Right ventricle myocardium superior (tissue), 1 donor: Measurements from ENCODE around the gene N4BP2. TPM values are rescaled to one million over a fixed set of nuclear protein-coding genes. Genes with fewer than 3 reads are reported as not detected.

Experiments
- ATAC-seq: fragments of 200-7000 bp; cut with Tn5 transposase; one replicate; pipeline ENCODE4 v1.9.1; 2020; ENCODE audit warnings: mild to moderate bottlenecking; ENCODE audit not compliant: poor library complexity
- DNase-seq: peaks from one replicate; pipeline ENCODE4 v3.0.0-alpha.2; 2020
- intact Hi-C: fragments of 100-400 bp; cut with DNase I; formaldehyde crosslinking; loops from one replicate; pipeline ENCODE4 v1.11.2; 2022
- total RNA-seq: library from RNA; stranded (reverse); fragmentation: NEBNext Ultra II Directional; extraction: Animal tissue kit (Norgen Biotek cat#: 25700); gene quantifications from one replicate; pipeline ENCODE4 v1.2.1, GENCODE V29; 2021
- donor health status: DM: no; HTN: yes; CAD: no; lungs with severe emphysema.

Gene N4BP2
- total RNA-seq, 1 donor from 2014 or later: 3.9 TPM

DNA sequence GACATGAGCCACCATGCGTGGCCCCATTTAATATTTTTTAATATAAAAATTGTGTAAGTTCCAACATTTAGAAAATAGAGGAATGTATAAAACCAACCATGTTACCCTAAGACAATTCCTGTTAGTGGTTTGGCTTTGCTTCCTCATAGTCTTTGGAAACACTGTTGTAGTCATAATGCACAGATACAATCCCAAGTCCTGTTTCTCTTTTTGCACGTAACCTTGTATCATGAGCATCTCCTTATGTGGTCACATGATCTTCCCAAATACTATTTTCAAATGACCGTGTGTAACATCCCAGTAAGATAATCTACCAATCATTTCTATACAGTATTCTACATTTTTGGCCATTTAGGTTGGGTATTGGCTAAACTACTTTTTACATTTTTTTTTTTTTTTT, 126.3 kb downstream of the N4BP2 start:
- DNase-seq (no peak), ATAC-seq (no peak)
- intact Hi-C loops: no loop called here

GRCh38 chr4:40183615-40184411, 127.2 kb downstream of the N4BP2 start:
- ATAC-seq: no peak
- intact Hi-C loops: no loop called here
- DNase-seq: no peak

DNA sequence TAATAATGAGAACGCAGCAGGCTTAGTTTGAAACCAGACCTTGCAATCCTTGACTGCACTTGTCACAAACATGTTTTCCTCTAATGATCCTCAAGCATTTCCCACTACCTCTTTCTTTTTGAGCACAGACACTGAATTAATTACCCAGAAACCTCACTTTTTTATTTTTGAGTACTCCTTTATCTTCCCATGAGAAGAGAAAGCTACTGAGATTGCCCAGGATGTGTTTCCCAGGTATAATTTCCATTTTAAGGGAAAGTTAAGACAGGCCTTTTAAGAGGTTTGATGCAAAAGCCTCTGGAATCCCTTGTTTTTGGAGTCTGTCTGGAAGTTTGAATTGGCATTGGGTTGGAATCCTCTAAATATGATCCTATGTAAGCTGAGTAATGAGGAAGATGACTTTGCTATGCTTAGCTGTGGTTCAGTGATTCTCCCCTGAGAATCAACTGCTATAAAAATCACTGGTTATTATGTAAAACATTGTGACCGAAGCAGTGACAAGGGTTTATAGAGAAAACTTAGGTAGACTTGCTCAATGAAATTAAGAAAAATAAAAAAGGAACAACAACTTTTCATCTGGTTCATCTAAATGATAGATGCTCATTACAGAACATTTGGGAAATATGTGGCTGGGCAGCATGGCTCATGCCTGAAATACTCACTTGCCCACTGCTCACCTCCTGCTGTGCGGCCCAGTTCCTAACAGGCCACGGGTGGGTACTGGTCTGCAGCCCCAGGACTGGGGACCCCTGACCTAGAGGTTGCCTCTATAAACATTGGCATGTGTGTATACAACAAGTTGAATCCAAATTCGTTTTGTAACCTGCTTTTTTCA, 129.4 kb downstream of the N4BP2 start:
- ATAC-seq: no peak
- no peak for DNase-seq
- intact Hi-C loops: no loop called here

DNA sequence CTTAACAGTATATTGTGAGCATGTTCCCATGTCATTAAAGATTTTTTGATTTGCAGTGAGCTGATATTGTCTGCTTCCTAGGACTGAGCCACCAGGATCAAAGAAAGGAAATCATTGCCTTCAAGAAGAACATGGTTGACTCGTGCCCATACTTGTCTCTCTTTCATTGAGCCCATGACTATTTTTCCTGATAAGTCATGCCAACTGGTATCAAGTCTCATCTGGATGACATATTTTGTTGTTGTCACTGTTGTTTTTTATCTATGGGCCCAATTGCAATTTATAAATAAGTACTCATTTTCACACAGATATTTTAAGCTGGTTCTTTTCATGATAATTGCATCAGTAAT, 130.0 kb downstream of the N4BP2 start:
- DNase-seq: no peak
- intact Hi-C loops: no loop called here
- ATAC-seq: no peak

GRCh38 chr4:40187386-40187906, 130.8 kb downstream of the N4BP2 start:
- intact Hi-C loops: no loop called here
- DNase-seq (no peak), ATAC-seq (no peak)

- intact Hi-C loops: no loop called here
- DNase-seq (no peak), ATAC-seq (no peak)
Measured at GRCh38 chr4:40190019-40190418, 133.4 kb downstream of the N4BP2 start.

DNA sequence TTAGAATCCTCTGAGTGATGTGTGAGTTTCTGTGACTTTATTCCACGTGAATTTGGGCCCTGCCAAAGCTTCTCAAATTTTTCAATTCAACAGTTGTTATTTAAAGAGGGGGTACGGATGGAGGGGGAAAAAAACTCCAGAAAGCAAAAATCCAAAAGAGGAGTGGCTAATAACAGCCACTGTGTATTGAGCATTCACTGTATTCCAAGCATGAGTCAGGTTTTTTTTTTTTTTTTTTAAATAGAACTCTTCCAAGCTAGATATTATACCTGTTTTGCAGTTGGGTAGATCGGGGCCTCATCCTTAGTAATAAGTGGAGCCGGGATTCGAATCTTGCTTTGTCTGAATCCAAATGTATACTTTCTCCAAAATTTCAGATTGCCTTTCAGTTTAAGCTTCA, 133.8 kb downstream of the N4BP2 start:
- intact Hi-C loops: no loop called here

GRCh38 chr4:40190880-40191815, 134.5 kb downstream of the N4BP2 start:
- DNase-seq (no peak), ATAC-seq (no peak)
- intact Hi-C loops: no loop called here

More for the DNA sequence above, 133.8 kb downstream of the N4BP2 start:
- DNase-seq: no peak
- no peak for ATAC-seq

- DNase-seq (no peak), ATAC-seq (no peak)
- intact Hi-C loops: no loop called here
Measured at GRCh38 chr4:40192114-40193015, 135.7 kb downstream of the N4BP2 start.

GRCh38 chr4:40193016-40193571, 136.4 kb downstream of the N4BP2 start:
- DNase-seq (no peak), ATAC-seq (no peak)
- intact Hi-C loops: no loop called here

GRCh38 chr4:40193578-40193977, 136.9 kb downstream of the N4BP2 start:
- intact Hi-C loops: no loop called here
- DNase-seq: no peak
- no peak for ATAC-seq

- ATAC-seq: no peak
- no peak for DNase-seq
- intact Hi-C loops: no loop called here
Measured at GRCh38 chr4:40194602-40195161, 138.0 kb downstream of the N4BP2 start.

- DNase-seq (no peak), ATAC-seq (no peak)
- intact Hi-C loops: no loop called here
Measured at GRCh38 chr4:40195182-40196177, 138.8 kb downstream of the N4BP2 start.

DNA sequence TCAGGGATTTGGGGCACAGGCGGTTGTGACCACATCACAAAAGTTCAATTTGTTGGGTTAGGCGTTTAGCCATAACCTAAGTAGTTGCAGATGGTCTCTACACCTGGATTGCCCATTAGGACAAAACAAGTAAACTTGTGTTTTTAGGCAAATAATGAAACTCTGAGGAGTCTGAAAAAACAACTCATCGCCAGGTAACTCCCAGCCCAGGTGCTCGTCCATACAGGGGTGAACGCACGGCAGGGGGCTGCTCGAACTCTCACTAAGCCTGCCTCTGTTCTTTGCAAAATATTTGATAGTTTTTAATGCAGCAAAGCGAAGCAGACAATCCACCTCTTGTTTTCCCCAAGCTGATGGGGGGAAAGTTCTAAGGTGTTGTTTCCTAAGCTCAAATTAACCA, 139.6 kb downstream of the N4BP2 start:
- ATAC-seq (no peak), DNase-seq (no peak)
- intact Hi-C loops: no loop called here

DNA sequence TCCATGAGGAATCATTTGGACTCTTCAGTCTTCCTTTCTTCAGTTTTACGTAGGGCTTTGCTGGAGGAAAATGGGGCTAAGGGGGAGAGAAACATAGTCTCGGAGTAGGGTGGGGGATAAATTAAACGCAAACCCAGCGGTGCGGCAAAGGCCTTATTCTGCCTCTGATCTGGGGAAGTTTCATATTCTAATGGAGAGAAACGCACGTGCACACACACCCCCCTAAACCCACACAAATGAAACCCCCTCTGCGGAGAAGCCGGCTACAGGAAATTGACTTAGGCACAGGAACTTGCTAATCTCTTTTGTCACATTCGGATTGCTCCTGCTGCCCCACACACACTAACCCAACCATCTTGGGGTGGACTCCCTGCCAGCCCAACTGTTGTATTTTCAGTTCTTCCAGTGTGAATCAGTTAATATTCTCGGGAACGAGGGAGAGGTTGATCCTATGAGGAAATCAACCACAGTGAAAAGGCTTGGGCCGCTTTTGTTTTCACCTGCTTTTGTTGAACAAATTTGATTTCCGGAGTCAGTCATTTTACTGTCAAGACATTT, 140.2 kb downstream of the N4BP2 start, which contains the start of gene RHOH:
RHOH (plus strand) TSS at position 308 of the 558 bp plus-strand sequence. CDS start 46,356 bp downstream, outside the sequence.
- DNase-seq (no peak), ATAC-seq (no peak)

More for the DNA sequence above, 140.2 kb downstream of the N4BP2 start, which contains the start of gene RHOH:
- intact Hi-C loops: no loop called here
